A549 (cell line): ENCODE measurements around the gene RUNDC1. TPM values are rescaled to one million over a fixed set of nuclear protein-coding genes. Genes with fewer than 3 reads are reported as not detected.

Experiments used
- ATAC-seq, 2 experiments: fragments of 200-7000 bp in 1 of 2; fragments of >200 bp in 1 of 2; cut with Nextera tagmentation in 1 of 2; cut with Tn5 transposase in 1 of 2; 3 replicates each; pipeline versions ENCODE4 v1.8.0 to v1.9.1; 2018 to 2020; ENCODE audit warnings: mild to moderate bottlenecking in 1 of 2, moderate library complexity in 1 of 2
- CTCF ChIA-PET: fragments of 300-600 bp; sonication (Branson Sonifier 250); formaldehyde crosslinking; extraction: SDS; loops from one replicate; lab custom pipeline; 2021; ENCODE audit warnings: antibody characterized with exemption, inconsistent platforms; lab: Yijun Ruan, JAX
- POLR2A ChIA-PET: fragments of 350-600 bp; formaldehyde crosslinking; extraction: SDS; loops from one replicate; lab custom pipeline; 2021; ENCODE audit warnings: antibody characterized with exemption, inconsistent platforms; lab: Yijun Ruan, JAX
- DNase-seq, 2 experiments: peaks; one replicate each; pipeline versions ENCODE4 v3.0.0 to v3.0.0-alpha.2; 2011 to 2016; ENCODE audit warnings: low read depth in 1 of 2, low spot score in 1 of 2
- FAIRE-seq: peaks from 2 replicates; lab custom pipeline; 2011; peaks lifted over from hg19 to GRCh38; lab: Jason Lieb, UNC
- H3K27ac ChIP-seq, 2 experiments: fragments of >200 bp; sonication (Bioruptor Twin); formaldehyde crosslinking; 3 replicates each; pipeline ENCODE4 v1.5.1; 2016 to 2017
- H3K4me1 ChIP-seq: fragments of >200 bp; sonication (Bioruptor Twin); formaldehyde crosslinking; 3 replicates; pipeline ENCODE4 v1.6.1; 2016
- H3K4me2 ChIP-seq: fragments of >200 bp; sonication (Bioruptor Twin); formaldehyde crosslinking; 3 replicates; pipeline ENCODE4 v1.6.1; 2016
- H3K4me3 ChIP-seq: fragments of >200 bp; sonication (Bioruptor Twin); formaldehyde crosslinking; 3 replicates; pipeline ENCODE4 v1.5.1; 2016
- H3K9me3 ChIP-seq: fragments of >200 bp; sonication (Bioruptor Twin); formaldehyde crosslinking; 3 replicates; pipeline ENCODE4 v1.6.1; 2016
- BCL3 ChIP-seq: fragments of >200 bp; sonication (Bioruptor Twin); formaldehyde crosslinking; IDR thresholded peaks from 3 replicates; pipeline ENCODE4 v1.6.1; 2016
- CHD4 ChIP-seq: fragments of 200-600 bp; sonication (generic); IDR thresholded peaks from 2 replicates; pipeline ENCODE4 v1.6.1; 2016; ENCODE audit warnings: antibody characterized with exemption, mild to moderate bottlenecking, borderline replicate concordance
- CTCF ChIP-seq: fragments of >200 bp; sonication (Bioruptor Twin); formaldehyde crosslinking; IDR thresholded peaks from 3 replicates; pipeline ENCODE4 v1.5.1; 2016
- EHF ChIP-seq: fragments of 250-450 bp; sonication (Bioruptor Pico); IDR thresholded peaks from 2 replicates; pipeline ENCODE4 v1.5.0; 2020; ENCODE audit warnings: mild to moderate bottlenecking
- EHMT2 ChIP-seq: fragments of 200-600 bp; sonication (generic); IDR thresholded peaks from 2 replicates; pipeline ENCODE4 v1.6.1; 2016; ENCODE audit warnings: antibody characterized with exemption, low read depth, mild to moderate bottlenecking, moderate library complexity
- ESRRA ChIP-seq: fragments of 150-350 bp; IDR thresholded peaks from 2 replicates; pipeline ENCODE4 v1.6.1; 2014; ENCODE audit warnings: mild to moderate bottlenecking, low read length, borderline replicate concordance
- FOSL2 ChIP-seq, 2 experiments: fragments of 450-650 bp in 1 of 2; fragments of >200 bp in 1 of 2; sonication (Bioruptor Twin) in 1 of 2; formaldehyde crosslinking; IDR thresholded peaks; 2 replicates each; pipeline versions ENCODE4 v1.5.0 to v1.6.1; 2016 to 2020; ENCODE audit warnings: mild to moderate bottlenecking in 1 of 2, moderate library complexity in 1 of 2
- HES2 ChIP-seq: fragments of >200 bp; sonication (Bioruptor Twin); formaldehyde crosslinking; IDR thresholded peaks from 2 replicates; pipeline ENCODE4 v1.6.1; 2016
- HEYL ChIP-seq: fragments of 250-450 bp; sonication (Bioruptor Pico); IDR thresholded peaks from 2 replicates; pipeline ENCODE4 v1.8.0; 2021; ENCODE audit warnings: mild to moderate bottlenecking, moderate library complexity
- HMGXB4 ChIP-seq: fragments of 250-450 bp; sonication (Bioruptor Pico); IDR thresholded peaks from 2 replicates; pipeline ENCODE4 v1.5.0; 2021; ENCODE audit warnings: mild to moderate bottlenecking, moderate library complexity, borderline replicate concordance
- JUNB ChIP-seq: fragments of >200 bp; sonication (Bioruptor Twin); formaldehyde crosslinking; IDR thresholded peaks from 2 replicates; pipeline ENCODE4 v1.6.1; 2016
- KDM1A ChIP-seq: fragments of 200-600 bp; sonication (generic); IDR thresholded peaks from 2 replicates; pipeline ENCODE4 v1.6.1; 2016; ENCODE audit warnings: low read depth, mild to moderate bottlenecking
- KDM5A ChIP-seq: fragments of 200-600 bp; sonication (generic); IDR thresholded peaks from 2 replicates; pipeline ENCODE4 v1.6.1; 2016; ENCODE audit warnings: antibody characterized with exemption, mild to moderate bottlenecking
- MAFK ChIP-seq: fragments of 450-650 bp; IDR thresholded peaks from 2 replicates; pipeline ENCODE4 v1.6.1; 2014; ENCODE audit not compliant: partially characterized antibody
- NR3C1 ChIP-seq: fragments of >200 bp; sonication (Bioruptor Twin); formaldehyde crosslinking; IDR thresholded peaks from 3 replicates; pipeline ENCODE4 v1.6.1; 2017
- PBX3 ChIP-seq: IDR thresholded peaks from 2 replicates; pipeline ENCODE4 v1.6.1; 2012
- POLR2A ChIP-seq: IDR thresholded peaks from 2 replicates; pipeline ENCODE4 v1.6.1; 2012; ENCODE audit warnings: mild to moderate bottlenecking, low read length
- POLR2AphosphoS2 ChIP-seq: conservative IDR thresholded peaks from 2 replicates; pipeline ENCODE4 v1.6.1; 2012; ENCODE audit warnings: low read length, improper control_type of control experiment, inconsistent platforms
- RAD21 ChIP-seq, 2 experiments: fragments of >200 bp in 1 of 2; sonication (Bioruptor Twin) in 1 of 2; formaldehyde crosslinking in 1 of 2; IDR thresholded peaks in 1 of 2; conservative IDR thresholded peaks in 1 of 2; 2 replicates in 1 of 2; 3 replicates in 1 of 2; pipeline ENCODE4 v1.6.1; 2012 to 2018; ENCODE audit warnings: inconsistent platforms in 1 of 2
- RARB ChIP-seq: fragments of 250-450 bp; sonication (Bioruptor Pico); IDR thresholded peaks from 2 replicates; pipeline ENCODE4 v1.8.0; 2021; ENCODE audit warnings: mild to moderate bottlenecking, moderate library complexity
- RCOR1 ChIP-seq: fragments of 150-350 bp; IDR thresholded peaks from 2 replicates; pipeline ENCODE4 v1.6.1; 2014; ENCODE audit warnings: antibody characterized with exemption, low read length, low read depth
- RFX5 ChIP-seq: fragments of 450-650 bp; IDR thresholded peaks from 2 replicates; pipeline ENCODE4 v1.7.1; 2014; ENCODE audit warnings: antibody characterized with exemption, mild to moderate bottlenecking, moderate library complexity
- TP53 ChIP-seq: fragments of 250-450 bp; sonication (Bioruptor Pico); IDR thresholded peaks from 2 replicates; pipeline ENCODE4 v1.5.0; 2021; ENCODE audit warnings: mild to moderate bottlenecking, moderate library complexity
- USF2 ChIP-seq: fragments of 450-650 bp; IDR thresholded peaks from 2 replicates; pipeline ENCODE4 v1.6.1; 2014; ENCODE audit warnings: antibody characterized with exemption
- WGBS: methylation state at CpG from one replicate; pipeline ENCODE4 v1.1.6; 2017; ENCODE audit errors: missing lambda C conversion rate; 5-methylcytosine and 5-hydroxymethylcytosine counted together
- polyA plus RNA-seq, 4 experiments: library from polyadenylated mRNA; depleted of rRNA in 3 of 4; stranded (reverse); fragments of >200 nt; fragmentation: RNase III in 1 of 4; extraction: RNeasy Plus Mini Kit Qiagen cat#74134 plus additional on column Dnase treatment in 1 of 4; gene quantifications; 2 replicates in 3 of 4; 3 replicates in 1 of 4; pipeline ENCODE4 v1.2.3, GENCODE V29; 2011 to 2017

Gene RUNDC1
- polyA plus RNA-seq, 2 of the 4 experiments (the other 2 are of a cell fraction): 18.7 to 19.1 TPM

- Histone ChIP-seq H3K4me1 (peaks cover 7% of the 10 kb centered on the region; the same call in 2 of the 3 replicates), H3K4me3 (no peak overlapping the region), H3K27ac (0 out of 6 replicates have a peak overlapping the region, but pooled peaks of 1 of the 2 experiments have one; percentile 7), H3K9me3 (no peaks in the 10 kb centered on the region), H3K4me2 (no peak overlapping the region)
- WGBS: 74% methylated on average over 6 of the region's 6 CpGs
- DNase-seq: no peak
- POLR2A ChIA-PET: interaction anchor here (1.9 kb wide), 1 partner anchor 32 kb away, joined by 6 read pairs; the partner anchor contains the start of gene RPL27
- TF ChIP-seq HES2: no peak
- TF ChIP-seq HEYL (CRISPR knock-in tag): no peak
- no peak for TF ChIP-seq CTCF
- TF ChIP-seq MAFK: no peak
- TF ChIP-seq POLR2A: no peak
- no peak for TF ChIP-seq RFX5
- TF ChIP-seq CHD4: no peak
- TF ChIP-seq FOSL2 (IDR thresholded peaks at IDR 0.05): no peak
- TF ChIP-seq FOSL2 (CRISPR knock-in tag; IDR thresholded peaks at IDR 0.05): no peak
- TF ChIP-seq NR3C1: no peak
- TF ChIP-seq RARB (CRISPR knock-in tag): no peak
- no peak for TF ChIP-seq ESRRA
- no peak for TF ChIP-seq BCL3
- TF ChIP-seq POLR2AphosphoS2: no peak
- no peak for TF ChIP-seq JUNB
- no peak for TF ChIP-seq KDM1A
- no peak for TF ChIP-seq TP53
- no peak for ATAC-seq
- CTCF ChIA-PET: interaction anchor here (0.5 to 1.8 kb wide), 3 partner anchors 12 to 264 kb away, joined by 3 to 4 read pairs (median 3); no protein-coding TSS in a partner anchor
- FAIRE-seq: no peak
These were observed 49.9 kb downstream of the RUNDC1 start for GRCh38 chr17:43030137-43030767.

GRCh38 chr17:43031666-43032065 lies 51.3 kb downstream of the RUNDC1 start:
- no peak for TF ChIP-seq EHF (CRISPR knock-in tag)
- TF ChIP-seq EHMT2: no peak
- no peak for TF ChIP-seq KDM5A
- no peak for TF ChIP-seq HMGXB4 (CRISPR knock-in tag)
- TF ChIP-seq RCOR1: no peak
- no peak for TF ChIP-seq RAD21 (conservative IDR thresholded peaks at IDR 0.05 in 1 of 2, IDR thresholded peaks at IDR 0.05 in 1 of 2)
- no peak for TF ChIP-seq USF2
- no peak for TF ChIP-seq PBX3
- TF ChIP-seq CTCF: no peak
- no peak for DNase-seq
- no peak overlapping the region for H3K4me3 ChIP-seq
- no peak overlapping the region for H3K27ac ChIP-seq
- CTCF ChIA-PET: interaction anchor here (1.1 to 1.8 kb wide), 4 partner anchors 10 to 180 kb away, joined by 3 to 4 read pairs (median 4); partner anchors contain the start of gene TMEM106A
- POLR2A ChIA-PET: interaction anchor here (0.7 to 1.9 kb wide), 2 partner anchors 9 to 34 kb away, joined by 6 to 9 read pairs; partner anchors contain the start of gene RPL27
- FAIRE-seq: no peak
- ATAC-seq: no peak
- 79% methylated on average over 3 of the region's 3 CpGs for WGBS
- H3K4me2 ChIP-seq: no peak overlapping the region
- no peaks in the 10 kb centered on the region for H3K9me3 ChIP-seq
- H3K4me1 ChIP-seq: peaks cover 7% of the 10 kb centered on the region; the same call in 2 of the 3 replicates
